IPS-NIHi7 (cell line): ENCODE measurements around the gene SESN1.
"Not testable (repeated sequence)": the region's sequence is repeated elsewhere in the genome, so short reads cannot be mapped to it uniquely, and the experiment has no call there.

Source experiments
- DNase-seq: peaks from one replicate; pipeline ENCODE4 v3.0.0; 2012; ENCODE audit warnings: mixed read lengths; ENCODE audit errors: extremely low spot score

Gene SESN1

GRCh38 chr6:109001291-109001894 is 93.3 kb downstream of the SESN1 start:
- DNase-seq = no peak

- DNase-seq = no peak
These were observed 94.4 kb downstream of the SESN1 start for GRCh38 chr6:109000289-109000688.

DNA sequence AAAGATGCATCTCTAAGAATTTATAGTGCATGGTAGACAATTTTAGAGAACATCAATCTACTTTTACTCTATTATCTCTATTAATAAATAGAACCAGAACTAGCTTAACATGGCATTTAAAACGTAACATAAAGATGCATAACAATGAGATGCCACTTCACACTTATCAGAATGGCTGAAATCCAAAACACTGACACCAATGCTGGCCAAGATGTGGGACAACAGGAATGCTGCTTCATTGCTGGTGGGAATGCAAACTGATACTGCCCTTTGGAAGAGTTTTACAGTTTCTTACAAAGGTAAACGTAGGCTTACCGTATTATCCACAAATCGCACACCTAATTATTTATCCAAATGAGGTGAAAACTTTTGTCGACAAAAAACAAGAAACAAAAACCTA is 95.2 kb downstream of the SESN1 start:
- no peak for DNase-seq

- DNase-seq = no peak
These were observed 96.2 kb downstream of the SESN1 start for GRCh38 chr6:108998485-108998884.

- DNase-seq = no peak
These were observed 98.4 kb downstream of the SESN1 start for GRCh38 chr6:108996208-108996607.

GRCh38 chr6:108995296-108995695 is 99.3 kb downstream of the SESN1 start:
- no peak for DNase-seq

GRCh38 chr6:108993876-108994275 is 100.8 kb downstream of the SESN1 start:
- no peak for DNase-seq

GRCh38 chr6:108989700-108990099 is 104.9 kb downstream of the SESN1 start:
- no peak for DNase-seq

DNA sequence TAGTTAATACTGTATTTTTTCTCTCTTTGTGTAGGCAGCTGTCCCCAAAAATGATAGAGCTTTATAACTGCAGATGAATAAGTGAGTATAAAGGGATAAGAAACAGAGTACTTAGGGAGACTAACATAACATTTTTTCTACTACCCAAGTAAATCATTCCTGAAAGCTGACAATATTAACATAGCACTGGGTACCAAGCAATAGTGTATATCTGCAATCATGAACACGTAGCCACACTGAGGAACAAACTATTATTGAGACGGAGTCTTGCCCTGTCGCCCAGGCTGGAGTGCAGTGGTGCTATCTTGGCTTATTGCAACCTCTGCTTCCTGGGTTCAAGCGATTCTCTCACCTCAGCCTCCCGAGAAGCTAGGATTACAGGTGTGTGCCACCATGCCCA is 105.9 kb downstream of the SESN1 start:
- DNase-seq = no peak

DNA sequence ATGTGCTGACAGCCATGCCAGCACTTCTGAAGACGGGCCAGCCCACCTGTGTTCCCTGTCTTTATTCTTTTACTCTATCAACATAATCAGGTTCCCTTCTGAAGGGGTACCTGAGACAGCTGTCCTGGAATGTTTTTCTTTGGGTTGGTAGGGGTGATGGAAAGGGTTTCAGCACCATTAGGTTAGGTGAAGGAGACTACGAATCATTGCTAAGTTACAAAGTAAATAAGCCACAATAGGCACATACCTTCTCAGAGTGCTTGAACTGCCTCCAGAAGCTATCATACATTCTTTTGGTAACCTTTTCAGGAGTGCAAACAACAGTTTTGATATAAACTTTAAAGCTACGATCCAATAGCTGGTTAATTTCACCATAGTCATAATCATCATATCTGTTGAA is 106.3 kb downstream of the SESN1 start:
- no peak for DNase-seq

GRCh38 chr6:108987156-108987555 is 107.5 kb downstream of the SESN1 start:
- no peak for DNase-seq

DNA sequence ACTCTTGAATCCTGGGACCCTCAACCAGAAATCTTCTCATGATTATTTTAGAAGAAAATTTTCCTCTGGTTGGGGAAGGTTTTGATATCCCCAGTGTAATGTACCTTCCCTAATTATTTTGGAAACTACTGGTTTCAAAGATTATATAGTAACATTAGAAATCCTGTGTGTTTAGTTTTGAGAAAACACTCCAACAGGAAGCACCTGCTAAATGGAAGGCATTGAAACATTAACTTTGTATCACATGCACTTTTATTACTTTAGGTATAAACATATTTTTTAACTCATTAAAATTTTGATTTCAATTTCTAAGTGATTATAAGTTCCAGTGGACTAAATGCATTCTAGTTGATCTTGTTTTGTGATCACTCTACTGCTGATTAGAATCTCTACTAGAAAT is 109.3 kb downstream of the SESN1 start:
- no peak for DNase-seq

DNA sequence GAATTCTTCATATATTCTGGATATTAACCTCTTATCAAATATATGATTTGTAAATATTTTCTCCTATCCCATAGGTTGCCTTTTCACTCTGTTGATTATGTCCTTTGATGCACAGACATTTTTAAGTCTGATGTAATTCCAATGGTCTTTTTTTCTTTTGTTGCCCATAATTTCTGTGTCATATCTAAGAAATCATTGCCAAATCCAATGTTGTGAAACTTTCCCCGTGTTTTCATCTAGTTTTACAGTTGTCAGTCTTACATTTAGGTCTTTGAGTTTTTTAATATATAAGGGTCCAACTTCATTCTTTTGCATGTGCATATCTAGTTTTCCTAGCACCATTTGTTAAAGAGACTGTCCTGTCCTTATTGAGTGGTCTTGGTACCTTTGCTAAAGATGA is 111.5 kb downstream of the SESN1 start:
- DNase-seq = no peak

- no peak for DNase-seq
These were observed 112.2 kb downstream of the SESN1 start for GRCh38 chr6:108982154-108983113.

DNA sequence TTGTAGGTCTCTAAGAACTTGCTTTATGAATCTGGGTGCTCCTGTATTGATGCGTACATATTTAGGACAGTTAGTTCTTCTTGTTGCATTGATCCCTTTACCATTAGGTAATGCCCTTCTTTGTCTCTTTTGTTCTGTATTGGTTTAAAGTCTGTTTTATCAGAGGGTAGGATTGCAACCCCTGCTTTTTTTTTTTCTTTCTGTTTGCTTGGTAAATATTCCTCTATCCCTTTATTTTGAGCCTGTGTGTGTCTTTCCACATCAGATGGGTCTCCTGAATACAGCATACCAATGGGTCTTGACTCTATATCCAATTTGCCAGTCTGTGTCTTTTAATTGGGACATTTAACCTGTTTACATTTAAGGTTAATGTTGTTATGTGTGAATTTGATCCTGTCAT is 116.0 kb downstream of the SESN1 start:
- DNase-seq = not testable (repeated sequence)

- DNase-seq = no peak
These were observed 120.4 kb downstream of the SESN1 start for GRCh38 chr6:108974201-108974600.

- no peak for DNase-seq
These were observed 124.9 kb downstream of the SESN1 start for GRCh38 chr6:108969776-108970175.

- DNase-seq = peak; percentile 73
These were observed 126.0 kb downstream of the SESN1 start for GRCh38 chr6:108968325-108969316.

GRCh38 chr6:108966855-108967755 is 127.5 kb downstream of the SESN1 start:
- peak; percentile 70 for DNase-seq

DNA sequence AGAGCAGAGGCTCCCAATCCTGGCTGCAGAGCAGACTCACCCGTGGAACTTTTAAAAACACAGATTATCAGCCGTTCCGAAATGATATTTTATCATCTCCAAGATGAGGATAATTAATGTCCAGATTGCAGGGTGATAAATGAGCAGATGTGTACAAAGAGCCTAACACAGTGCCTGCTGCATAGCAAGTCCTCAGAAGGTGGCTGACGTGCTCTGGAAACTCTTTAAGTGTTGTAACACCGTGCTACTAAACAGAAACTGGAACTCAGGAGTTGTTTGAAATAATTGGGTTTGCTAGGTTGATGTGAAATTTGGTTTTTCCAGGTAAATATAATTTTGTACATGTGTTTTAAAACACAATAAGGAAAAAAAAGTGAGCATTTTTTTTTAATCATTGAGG is 128.4 kb downstream of the SESN1 start:
- DNase-seq = no peak

DNA sequence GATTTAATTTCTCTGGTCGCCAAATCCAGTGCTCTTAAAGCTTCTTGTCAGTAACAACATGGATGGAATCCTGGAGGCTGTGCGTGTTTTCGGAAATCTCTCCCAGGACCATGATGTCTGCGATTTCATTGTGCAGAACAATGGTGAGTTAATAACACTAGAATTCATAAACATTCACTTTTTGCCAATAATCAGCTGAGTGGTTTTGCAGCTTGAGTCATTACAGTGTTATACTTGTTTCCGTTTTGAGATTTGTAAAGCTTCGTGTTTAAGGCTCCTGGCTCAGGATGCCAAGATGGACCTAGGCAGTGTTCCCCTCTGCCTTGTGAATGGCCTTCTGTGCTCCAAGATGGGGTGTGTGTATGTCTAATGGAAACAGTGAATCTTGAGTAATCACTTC is 132.7 kb downstream of the SESN1 start:
- DNase-seq = no peak
